B cell (primary cell): Measurements from ENCODE around the gene KRTAP5-9.

Experiments
- CTCF ChIP-seq: fragments of 200-600 bp; IDR thresholded peaks from one replicate; pipeline ENCODE4 v1.8.0; 2022; ENCODE audit warnings: antibody characterized with exemption, mild to moderate bottlenecking
- EZH2 ChIP-seq: IDR thresholded peaks from 2 replicates; pipeline ENCODE4 v1.6.1; 2012; ENCODE audit warnings: borderline replicate concordance, low read depth, mild to moderate bottlenecking, moderate library complexity, low read length; ENCODE audit not compliant: insufficient read depth, poor library complexity, severe bottlenecking

DNA sequence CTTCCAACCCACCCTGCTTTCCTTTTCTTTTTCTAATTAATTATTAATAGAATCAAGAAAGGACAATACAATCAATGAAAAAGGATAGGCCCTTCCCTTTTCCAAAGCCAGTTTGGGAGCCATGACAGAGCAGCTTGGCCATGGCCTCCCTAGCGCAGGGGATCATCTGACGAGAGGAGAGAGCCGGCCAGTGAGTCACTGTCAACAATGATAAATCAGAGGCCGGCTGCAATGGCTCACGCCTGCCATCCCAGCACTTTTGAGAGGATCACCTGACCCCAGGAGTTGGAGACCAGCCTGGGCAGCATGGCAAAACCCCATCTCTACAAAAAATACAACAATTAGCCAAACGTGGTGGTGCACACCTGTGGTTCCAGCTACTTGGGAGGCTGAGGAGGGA is 48.7 kb upstream of the KRTAP5-9 start:
- no peak for TF ChIP-seq CTCF
- no peak for TF ChIP-seq EZH2
